Measurements from ENCODE around the gene GPHN. TPM values are rescaled to one million over a fixed set of nuclear protein-coding genes. Genes with fewer than 3 reads are reported as not detected.

Gene GPHN
- total RNA-seq, 1 donor from 2014 or later, result 9.4 TPM

DNA sequence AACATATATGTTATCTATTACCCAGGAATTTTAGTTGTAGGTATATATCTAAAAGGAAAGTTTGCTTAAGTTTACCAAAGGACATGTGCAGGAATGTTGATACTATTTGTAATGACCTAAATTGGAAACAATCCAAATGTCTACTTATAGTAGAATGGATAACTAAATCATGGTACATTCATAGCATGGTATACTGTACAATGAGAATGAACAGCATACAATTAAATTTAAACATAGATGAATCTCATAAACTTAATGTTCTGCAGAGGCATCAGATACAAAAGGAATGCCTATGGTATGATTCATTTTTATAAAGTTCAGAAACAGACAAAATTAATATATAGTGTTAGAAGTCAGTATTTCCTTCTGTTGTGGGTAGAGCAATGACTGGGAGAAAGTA, 135.4 kb downstream of the GPHN start:
- H3K9me3 ChIP-seq (ENCODE audit: control insufficient read depth in 3 of 3, low read length in 3 of 3), result no peaks in the 10 kb centered on the region
- H3K9ac ChIP-seq (ENCODE audit: low read depth in 1 of 3, low read length in 3 of 3), result no peak overlapping the region
- no peak overlapping the region for H3K27ac ChIP-seq (ENCODE audit: low read depth, low read length)
- H3K4me3 ChIP-seq (ENCODE audit: low read length in 3 of 3), result no peak overlapping the region
- H3K4me1 ChIP-seq (ENCODE audit: control insufficient read depth in 3 of 3, insufficient read depth in 3 of 3, low read length in 3 of 3), result peaks cover 5 to 7% (median 7%) of the 10 kb centered on the region in 3 donors
- H3K36me3 ChIP-seq (ENCODE audit: control insufficient read depth in 3 of 3, insufficient read depth in 3 of 3, low read length in 3 of 3), result no peaks in the 10 kb centered on the region
- no peaks in the 10 kb centered on the region for H3K27me3 ChIP-seq (ENCODE audit: control insufficient read depth in 3 of 3, insufficient read depth in 3 of 3, low read length in 3 of 3)

GRCh38 chr14:66645716-66646115, 137.8 kb downstream of the GPHN start:
- Histone ChIP-seq H3K9me3 (ENCODE audit: control insufficient read depth in 3 of 3, low read length in 3 of 3) (no peaks in the 10 kb centered on the region), H3K9ac (ENCODE audit: low read depth in 1 of 3, low read length in 3 of 3) (no peak overlapping the region), H3K27ac (ENCODE audit: low read depth, low read length) (no peak overlapping the region), H3K27me3 (ENCODE audit: control insufficient read depth in 3 of 3, insufficient read depth in 3 of 3, low read length in 3 of 3) (no peaks in the 10 kb centered on the region), H3K4me3 (ENCODE audit: low read length in 3 of 3) (no peak overlapping the region), H3K4me1 (ENCODE audit: control insufficient read depth in 3 of 3, insufficient read depth in 3 of 3, low read length in 3 of 3) (peaks cover 5 to 7% (median 7%) of the 10 kb centered on the region in 3 donors), H3K36me3 (ENCODE audit: control insufficient read depth in 3 of 3, insufficient read depth in 3 of 3, low read length in 3 of 3) (no peaks in the 10 kb centered on the region)

- Histone ChIP-seq H3K9me3 (ENCODE audit: control insufficient read depth in 3 of 3, low read length in 3 of 3) (no peaks in the 10 kb centered on the region), H3K27ac (ENCODE audit: low read depth, low read length) (no peak overlapping the region), H3K9ac (ENCODE audit: low read depth in 1 of 3, low read length in 3 of 3) (no peak overlapping the region), H3K27me3 (ENCODE audit: control insufficient read depth in 3 of 3, insufficient read depth in 3 of 3, low read length in 3 of 3) (no peaks in the 10 kb centered on the region), H3K4me1 (ENCODE audit: control insufficient read depth in 3 of 3, insufficient read depth in 3 of 3, low read length in 3 of 3) (peaks cover 5 to 6% (median 6%) of the 10 kb centered on the region in 3 donors), H3K36me3 (ENCODE audit: control insufficient read depth in 3 of 3, insufficient read depth in 3 of 3, low read length in 3 of 3) (no peaks in the 10 kb centered on the region), H3K4me3 (ENCODE audit: low read length in 3 of 3) (no peak overlapping the region)
Observed at GRCh38 chr14:66649498-66649897, 141.6 kb downstream of the GPHN start.

DNA sequence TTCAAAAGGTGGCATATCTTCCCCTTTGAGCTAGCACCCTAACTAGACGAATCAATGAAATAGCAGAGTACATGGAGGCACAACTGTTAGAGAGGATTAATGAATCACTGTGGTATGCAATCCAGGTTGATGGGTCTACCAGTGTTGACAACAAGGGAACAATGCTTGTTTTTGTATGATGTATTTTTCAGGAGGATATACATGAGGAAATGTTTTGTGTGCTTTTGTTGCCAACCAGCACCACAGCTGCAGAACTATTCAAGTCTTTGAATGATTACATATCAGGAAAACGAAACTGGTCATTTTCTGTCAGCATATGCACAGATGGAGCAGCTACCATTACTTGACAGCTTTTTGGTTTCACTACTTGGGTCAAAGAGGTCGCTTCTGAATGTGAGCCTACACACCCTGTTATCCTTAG, 142.6 kb downstream of the GPHN start:
- Histone ChIP-seq H3K9ac (ENCODE audit: low read depth in 1 of 3, low read length in 3 of 3) (no peak overlapping the region), H3K27ac (ENCODE audit: low read depth, low read length) (no peak overlapping the region), H3K4me3 (ENCODE audit: low read length in 3 of 3) (no peak overlapping the region), H3K36me3 (ENCODE audit: control insufficient read depth in 3 of 3, insufficient read depth in 3 of 3, low read length in 3 of 3) (no peaks in the 10 kb centered on the region), H3K4me1 (ENCODE audit: control insufficient read depth in 3 of 3, insufficient read depth in 3 of 3, low read length in 3 of 3) (peaks cover 5 to 6% (median 6%) of the 10 kb centered on the region in 3 donors), H3K27me3 (ENCODE audit: control insufficient read depth in 3 of 3, insufficient read depth in 3 of 3, low read length in 3 of 3) (no peaks in the 10 kb centered on the region), H3K9me3 (ENCODE audit: control insufficient read depth in 3 of 3, low read length in 3 of 3) (no peaks in the 10 kb centered on the region)

- no peak overlapping the region for H3K27ac ChIP-seq (ENCODE audit: low read depth, low read length)
Observed at GRCh38 chr14:66651536-66652220, 143.7 kb downstream of the GPHN start.

DNA sequence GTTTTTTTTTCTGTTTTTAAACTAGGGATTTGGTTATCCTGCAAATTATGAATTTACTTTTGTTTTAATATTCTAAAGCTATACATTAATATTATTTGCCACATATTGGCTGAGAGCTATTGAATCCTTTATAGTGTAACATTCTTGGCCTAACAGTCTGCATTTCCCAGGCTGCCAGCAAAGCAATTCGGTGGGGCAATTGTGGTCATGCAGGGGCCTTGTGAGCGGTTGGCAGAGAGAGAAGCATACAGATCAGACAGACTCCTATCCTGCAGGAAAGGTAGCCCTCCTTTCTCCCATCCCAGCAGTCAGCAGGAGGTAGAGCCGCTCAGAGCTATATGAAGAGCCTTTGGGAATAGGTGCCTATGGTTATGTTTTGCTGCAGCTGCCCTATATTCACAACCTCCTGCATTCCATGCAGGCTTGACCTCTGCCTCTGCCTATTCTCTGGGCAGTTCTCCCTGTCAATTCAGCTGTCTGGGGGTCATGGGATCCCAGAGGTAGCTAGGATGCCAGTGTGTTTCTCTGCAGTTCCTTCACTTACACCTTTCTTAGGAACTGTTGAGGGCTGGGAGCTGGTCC, 144.7 kb downstream of the GPHN start:
- no peak overlapping the region for H3K9ac ChIP-seq (ENCODE audit: low read depth in 1 of 3, low read length in 3 of 3)
- H3K9me3 ChIP-seq (ENCODE audit: control insufficient read depth in 3 of 3, low read length in 3 of 3), result peaks cover 0 to 9% (median 5%) of the 10 kb centered on the region in 3 donors
- no peaks in the 10 kb centered on the region for H3K36me3 ChIP-seq (ENCODE audit: control insufficient read depth in 3 of 3, insufficient read depth in 3 of 3, low read length in 3 of 3)
- H3K27me3 ChIP-seq (ENCODE audit: control insufficient read depth in 3 of 3, insufficient read depth in 3 of 3, low read length in 3 of 3), result no peaks in the 10 kb centered on the region
- peaks cover 5 to 6% (median 6%) of the 10 kb centered on the region in 3 donors for H3K4me1 ChIP-seq (ENCODE audit: control insufficient read depth in 3 of 3, insufficient read depth in 3 of 3, low read length in 3 of 3)
- H3K27ac ChIP-seq (ENCODE audit: low read depth, low read length), result no peak overlapping the region
- no peak overlapping the region for H3K4me3 ChIP-seq (ENCODE audit: low read length in 3 of 3)

More at GRCh38 chr14:66651536-66652220, 143.7 kb downstream of the GPHN start:
- Histone ChIP-seq H3K4me1 (ENCODE audit: control insufficient read depth in 3 of 3, insufficient read depth in 3 of 3, low read length in 3 of 3) (peaks cover 5 to 6% (median 6%) of the 10 kb centered on the region in 3 donors), H3K9ac (ENCODE audit: low read depth in 1 of 3, low read length in 3 of 3) (no peak overlapping the region), H3K36me3 (ENCODE audit: control insufficient read depth in 3 of 3, insufficient read depth in 3 of 3, low read length in 3 of 3) (no peaks in the 10 kb centered on the region), H3K4me3 (ENCODE audit: low read length in 3 of 3) (no peak overlapping the region), H3K27me3 (ENCODE audit: control insufficient read depth in 3 of 3, insufficient read depth in 3 of 3, low read length in 3 of 3) (no peaks in the 10 kb centered on the region), H3K9me3 (ENCODE audit: control insufficient read depth in 3 of 3, low read length in 3 of 3) (peaks cover 0 to under 1% (median 0%) of the 10 kb centered on the region in 3 donors)

- Histone ChIP-seq H3K9me3 (ENCODE audit: control insufficient read depth in 3 of 3, low read length in 3 of 3) (peaks cover 0 to 9% (median 5%) of the 10 kb centered on the region in 3 donors), H3K4me1 (ENCODE audit: control insufficient read depth in 3 of 3, insufficient read depth in 3 of 3, low read length in 3 of 3) (peaks cover 2% of the 10 kb centered on the region in 3 donors), H3K9ac (ENCODE audit: low read depth in 1 of 3, low read length in 3 of 3) (no peak overlapping the region), H3K27me3 (ENCODE audit: control insufficient read depth in 3 of 3, insufficient read depth in 3 of 3, low read length in 3 of 3) (no peaks in the 10 kb centered on the region), H3K4me3 (ENCODE audit: low read length in 3 of 3) (no peak overlapping the region), H3K36me3 (ENCODE audit: control insufficient read depth in 3 of 3, insufficient read depth in 3 of 3, low read length in 3 of 3) (no peaks in the 10 kb centered on the region), H3K27ac (ENCODE audit: low read depth, low read length) (no peak overlapping the region)
Observed at GRCh38 chr14:66657780-66658179, 149.8 kb downstream of the GPHN start.

- Histone ChIP-seq H3K27me3 (ENCODE audit: control insufficient read depth in 3 of 3, insufficient read depth in 3 of 3, low read length in 3 of 3) (no peaks in the 10 kb centered on the region), H3K4me3 (ENCODE audit: low read length in 3 of 3) (no peak overlapping the region), H3K36me3 (ENCODE audit: control insufficient read depth in 3 of 3, insufficient read depth in 3 of 3, low read length in 3 of 3) (no peaks in the 10 kb centered on the region), H3K9ac (ENCODE audit: low read depth in 1 of 3, low read length in 3 of 3) (no peak overlapping the region), H3K9me3 (ENCODE audit: control insufficient read depth in 3 of 3, low read length in 3 of 3) (peaks cover 0 to 2% (median under 1%) of the 10 kb centered on the region in 3 donors), H3K4me1 (ENCODE audit: control insufficient read depth in 3 of 3, insufficient read depth in 3 of 3, low read length in 3 of 3) (no peaks in the 10 kb centered on the region), H3K27ac (ENCODE audit: low read depth, low read length) (no peak overlapping the region)
Observed at GRCh38 chr14:66662374-66662773, 154.4 kb downstream of the GPHN start.

- H3K9ac ChIP-seq (ENCODE audit: low read depth in 1 of 3, low read length in 3 of 3), result no peak overlapping the region
- no peaks in the 10 kb centered on the region for H3K4me1 ChIP-seq (ENCODE audit: control insufficient read depth in 3 of 3, insufficient read depth in 3 of 3, low read length in 3 of 3)
- no peak overlapping the region for H3K4me3 ChIP-seq (ENCODE audit: low read length in 3 of 3)
Observed at GRCh38 chr14:66677780-66678179, 169.8 kb downstream of the GPHN start.

DNA sequence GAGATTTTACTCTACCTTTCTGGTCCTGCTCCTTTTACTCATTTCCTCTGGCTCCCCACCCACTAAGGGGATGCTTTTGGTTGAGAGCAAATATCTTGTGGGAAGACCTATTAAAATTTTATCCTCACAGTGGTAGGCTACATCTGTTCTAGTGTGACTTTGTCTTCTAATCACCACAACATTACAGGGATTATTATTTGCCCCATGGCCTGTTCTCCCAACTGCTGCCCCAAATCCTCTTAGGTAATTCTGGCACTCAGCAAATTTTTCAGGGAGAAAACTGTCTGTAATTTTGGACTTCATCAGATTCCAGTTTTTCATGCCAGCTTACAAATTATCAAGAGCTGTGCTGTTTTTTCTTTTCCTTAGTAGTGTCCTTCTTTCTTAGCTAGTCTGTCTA, 172.3 kb downstream of the GPHN start:
- Histone ChIP-seq H3K27ac (ENCODE audit: low read depth, low read length) (no peak overlapping the region), H3K9ac (ENCODE audit: low read depth in 1 of 3, low read length in 3 of 3) (no peak overlapping the region), H3K27me3 (ENCODE audit: control insufficient read depth in 3 of 3, insufficient read depth in 3 of 3, low read length in 3 of 3) (no peaks in the 10 kb centered on the region), H3K4me3 (ENCODE audit: low read length in 3 of 3) (no peak overlapping the region), H3K36me3 (ENCODE audit: control insufficient read depth in 3 of 3, insufficient read depth in 3 of 3, low read length in 3 of 3) (no peaks in the 10 kb centered on the region), H3K4me1 (ENCODE audit: control insufficient read depth in 3 of 3, insufficient read depth in 3 of 3, low read length in 3 of 3) (no peaks in the 10 kb centered on the region), H3K9me3 (ENCODE audit: control insufficient read depth in 3 of 3, low read length in 3 of 3) (peaks cover 0 to 5% (median 0%) of the 10 kb centered on the region in 3 donors)

More at GRCh38 chr14:66677780-66678179, 169.8 kb downstream of the GPHN start:
- H3K36me3 ChIP-seq (ENCODE audit: control insufficient read depth in 3 of 3, insufficient read depth in 3 of 3, low read length in 3 of 3), result no peaks in the 10 kb centered on the region
- peaks cover 0 to 5% (median 0%) of the 10 kb centered on the region in 3 donors for H3K9me3 ChIP-seq (ENCODE audit: control insufficient read depth in 3 of 3, low read length in 3 of 3)
- no peaks in the 10 kb centered on the region for H3K27me3 ChIP-seq (ENCODE audit: control insufficient read depth in 3 of 3, insufficient read depth in 3 of 3, low read length in 3 of 3)
- no peak overlapping the region for H3K27ac ChIP-seq (ENCODE audit: low read depth, low read length)
